Loucy (cell line): Measurements from ENCODE around the gene DNM3.

ENCODE experiments used
- CTCF ChIP-seq: fragments of 200-600 bp; sonication (generic); conservative IDR thresholded peaks from 2 replicates; pipeline ENCODE4 v1.5.1; 2014; ENCODE audit warnings: mild to moderate bottlenecking, antibody characterized with exemption, low read length
- EZH2phosphoT487 ChIP-seq: fragments of 200-600 bp; IDR thresholded peaks from 2 replicates; pipeline ENCODE4 v1.6.1; 2018; ENCODE audit warnings: antibody characterized with exemption, mild to moderate bottlenecking, moderate library complexity, borderline replicate concordance

GRCh38 chr1:172376431-172376830 is 535.1 kb downstream of the DNM3 start:
- TF ChIP-seq CTCF (no peak), EZH2phosphoT487 (no peak)
